Transverse colon (tissue), 3 donors: ENCODE results near the gene SDR9C7.

Experiments used
- CTCF ChIP-seq, 5 experiments: fragments of 200-600 bp in 3 of 5; fragments of 450-650 bp in 2 of 5; sonication (generic) in 3 of 5; IDR thresholded peaks; 1 replicate in 2 of 5; 2 replicates in 3 of 5; pipeline ENCODE4 v1.5.1; 2016 to 2017; ENCODE audit warnings: antibody characterized with exemption in 5 of 5, inconsistent platforms in 3 of 5, mild to moderate bottlenecking in 2 of 5, moderate library complexity in 1 of 5
- POLR2A ChIP-seq: fragments of 450-650 bp; IDR thresholded peaks from one replicate; pipeline ENCODE4 v1.6.1; 2016; ENCODE audit warnings: antibody characterized with exemption, mild to moderate bottlenecking, moderate library complexity

DNA sequence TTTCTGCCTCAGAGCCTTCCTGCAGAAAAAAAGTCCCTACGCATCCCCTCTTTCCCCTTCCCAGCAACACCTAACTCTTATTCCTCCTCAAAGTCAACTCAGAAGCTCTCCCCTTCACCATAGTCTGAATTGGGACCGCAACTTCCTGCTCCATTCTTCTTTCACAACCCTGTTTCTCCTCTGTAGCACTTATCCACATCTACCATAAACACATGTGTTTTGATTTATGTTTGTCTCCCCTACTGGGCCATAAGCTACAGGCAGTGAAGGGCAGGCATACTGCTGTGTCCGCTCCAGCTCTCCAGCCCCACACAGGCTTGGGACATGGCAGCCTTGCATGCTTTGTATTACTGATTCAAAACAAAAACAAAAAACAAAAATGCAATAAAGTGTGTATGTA lies 5.9 kb downstream of the SDR9C7 start:
- TF ChIP-seq CTCF (IDR thresholded peaks at IDR 0.05): no peak
- no peak for TF ChIP-seq POLR2A
